ENCODE measurements around the gene TBC1D8. TPM values are rescaled to one million over a fixed set of nuclear protein-coding genes. Genes with fewer than 3 reads are reported as not detected.

The TBC1D8 gene
- polyA plus RNA-seq, 1 donor: 17.3 TPM

DNA sequence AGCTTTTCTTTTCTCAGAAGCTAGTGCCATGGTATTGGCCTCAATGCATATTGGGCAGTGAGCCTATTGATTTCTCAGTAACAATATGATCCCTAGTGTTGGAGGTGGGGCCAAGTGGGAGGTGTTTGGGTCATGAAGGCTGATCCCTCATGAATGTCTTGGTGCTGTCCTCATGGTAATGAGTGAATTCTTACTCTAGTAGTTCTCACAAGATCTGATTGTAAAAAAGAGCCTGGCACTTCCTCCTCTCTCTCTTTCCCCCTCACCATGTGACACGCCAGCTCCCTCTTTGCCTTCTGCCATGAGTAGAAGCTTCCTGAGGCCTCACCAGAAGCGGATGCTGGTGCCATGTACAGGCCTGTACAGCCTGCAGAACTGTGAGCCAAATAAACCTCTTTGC lies 12.8 kb upstream of the TBC1D8 start:
- WGBS (ENCODE audit: insufficient coverage, low lambda C conversion rate): no CpG with 5 or more reads among the region's 2 CpGs
- Histone ChIP-seq H3K36me3 (ENCODE audit: control insufficient read depth, insufficient read depth, low read length) (no peaks in the 10 kb centered on the region), H3K27ac (ENCODE audit: low read length) (no peak overlapping the region), H3K4me1 (ENCODE audit: control insufficient read depth, insufficient read depth, low read length) (no peaks in the 10 kb centered on the region), H3K4me3 (ENCODE audit: low read length) (no peak overlapping the region), H3K9me3 (ENCODE audit: control insufficient read depth, low read depth, low read length) (peaks cover 7% of the 10 kb centered on the region), H3K27me3 (ENCODE audit: control insufficient read depth, insufficient read depth, low read length) (no peaks in the 10 kb centered on the region)
- no peak for DNase-seq

DNA sequence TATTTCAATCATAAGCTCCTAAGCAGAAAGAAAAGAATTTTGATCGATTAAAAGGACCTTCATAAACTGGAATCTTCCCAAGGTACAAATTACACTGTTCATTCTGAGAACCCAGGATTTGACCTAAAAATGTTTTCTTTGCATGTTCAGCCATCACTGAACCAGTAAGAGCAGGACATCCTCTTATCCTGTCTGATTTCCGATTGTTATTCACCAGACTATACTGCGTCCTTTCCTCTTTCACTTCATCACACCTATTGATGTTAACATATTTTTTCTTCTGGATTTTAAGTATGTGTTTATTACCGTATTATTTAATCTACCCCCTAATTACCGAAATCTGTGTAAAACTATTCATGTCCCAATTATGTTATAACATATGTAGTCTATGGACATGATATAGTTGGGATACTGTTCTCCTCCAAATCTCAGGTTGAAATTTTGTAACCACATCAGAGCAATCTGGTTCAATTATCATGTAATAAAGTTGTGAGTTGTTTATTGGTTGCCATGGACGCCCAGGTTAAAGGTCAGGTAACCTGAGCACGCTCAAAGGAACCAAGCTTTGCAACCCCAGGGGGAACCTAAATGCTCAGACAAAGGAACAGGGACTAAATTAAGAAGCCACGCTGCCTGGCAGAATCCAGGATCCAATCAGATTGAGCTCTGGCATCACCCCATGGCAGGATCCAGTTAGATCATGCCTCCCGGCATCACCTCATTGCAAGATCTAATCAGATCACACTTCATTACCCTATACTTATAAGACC lies 11.6 kb upstream of the TBC1D8 start:
- Histone ChIP-seq H3K4me1 (ENCODE audit: control insufficient read depth, insufficient read depth, low read length) (no peaks in the 10 kb centered on the region), H3K36me3 (ENCODE audit: control insufficient read depth, insufficient read depth, low read length) (no peaks in the 10 kb centered on the region), H3K4me3 (ENCODE audit: low read length) (no peak overlapping the region), H3K9me3 (ENCODE audit: control insufficient read depth, low read depth, low read length) (no peaks in the 10 kb centered on the region), H3K27ac (ENCODE audit: low read length) (no peak overlapping the region), H3K27me3 (ENCODE audit: control insufficient read depth, insufficient read depth, low read length) (no peaks in the 10 kb centered on the region)
- no peak for DNase-seq
- WGBS (ENCODE audit: insufficient coverage, low lambda C conversion rate): 89% methylated on average over 3 of the region's 9 CpGs

DNA sequence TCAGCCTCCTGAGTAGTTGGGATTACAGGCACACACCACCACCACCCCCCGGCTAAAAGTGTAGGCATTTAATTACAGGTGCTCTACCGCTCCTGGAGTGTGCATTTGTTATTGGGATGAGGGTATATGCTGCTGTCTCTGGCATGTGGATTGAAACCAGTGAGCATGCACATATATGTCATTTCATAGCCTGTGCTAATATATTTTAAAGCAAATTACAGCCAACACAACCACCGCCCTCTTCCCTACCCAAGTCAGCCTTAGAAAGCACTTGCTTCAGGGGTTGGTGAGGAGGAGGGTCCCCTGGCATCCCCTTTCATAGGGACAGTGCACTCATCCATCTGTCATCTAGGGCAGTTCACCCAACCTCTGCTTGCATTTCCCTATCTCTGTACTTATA lies 10.5 kb upstream of the TBC1D8 start:
- Histone ChIP-seq H3K4me1 (ENCODE audit: control insufficient read depth, insufficient read depth, low read length) (no peaks in the 10 kb centered on the region), H3K27me3 (ENCODE audit: control insufficient read depth, insufficient read depth, low read length) (no peaks in the 10 kb centered on the region), H3K4me3 (ENCODE audit: low read length) (no peak overlapping the region), H3K36me3 (ENCODE audit: control insufficient read depth, insufficient read depth, low read length) (no peaks in the 10 kb centered on the region), H3K27ac (ENCODE audit: low read length) (no peak overlapping the region), H3K9me3 (ENCODE audit: control insufficient read depth, low read depth, low read length) (no peaks in the 10 kb centered on the region)
- no peak for DNase-seq
- no CpG with 5 or more reads among the region's 3 CpGs for WGBS (ENCODE audit: insufficient coverage, low lambda C conversion rate)

- Histone ChIP-seq H3K27me3 (ENCODE audit: control insufficient read depth, insufficient read depth, low read length) (no peaks in the 10 kb centered on the region), H3K36me3 (ENCODE audit: control insufficient read depth, insufficient read depth, low read length) (no peaks in the 10 kb centered on the region), H3K9me3 (ENCODE audit: control insufficient read depth, low read depth, low read length) (no peaks in the 10 kb centered on the region), H3K27ac (ENCODE audit: low read length) (no peak overlapping the region), H3K4me1 (ENCODE audit: control insufficient read depth, insufficient read depth, low read length) (no peaks in the 10 kb centered on the region), H3K4me3 (ENCODE audit: low read length) (no peak overlapping the region)
- no peak for DNase-seq
- no CpG with 5 or more reads among the region's 3 CpGs for WGBS (ENCODE audit: insufficient coverage, low lambda C conversion rate)
Observed at GRCh38 chr2:101160454-101160853, 9.3 kb upstream of the TBC1D8 start.

DNA sequence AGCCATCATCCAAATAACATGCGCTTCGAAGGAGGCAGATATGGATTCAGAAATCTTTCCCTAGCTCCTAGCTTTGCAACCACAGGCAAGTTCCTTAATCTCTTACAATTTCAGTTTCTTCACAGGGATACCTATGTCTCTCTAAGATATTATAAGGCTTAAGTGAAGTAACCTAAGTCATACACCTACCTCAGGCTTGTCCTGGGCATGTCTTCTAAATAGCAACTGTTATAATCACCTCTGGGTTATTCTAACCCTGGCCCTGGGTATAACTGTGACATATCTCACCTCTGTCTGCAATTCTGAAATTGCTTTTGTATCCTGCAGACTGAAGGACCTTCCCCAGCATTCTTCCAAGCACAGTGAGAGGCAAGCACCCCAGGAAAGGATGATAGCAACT lies 8.3 kb upstream of the TBC1D8 start:
- no peak overlapping the region for H3K27ac ChIP-seq (ENCODE audit: low read length)
- no peak for DNase-seq
- H3K36me3 ChIP-seq (ENCODE audit: control insufficient read depth, insufficient read depth, low read length): no peaks in the 10 kb centered on the region
- no peak overlapping the region for H3K4me3 ChIP-seq (ENCODE audit: low read length)
- WGBS (ENCODE audit: insufficient coverage, low lambda C conversion rate): no CpG with 5 or more reads among the region's 2 CpGs
- H3K9me3 ChIP-seq (ENCODE audit: control insufficient read depth, low read depth, low read length): no peaks in the 10 kb centered on the region
- H3K27me3 ChIP-seq (ENCODE audit: control insufficient read depth, insufficient read depth, low read length): no peaks in the 10 kb centered on the region
- no peaks in the 10 kb centered on the region for H3K4me1 ChIP-seq (ENCODE audit: control insufficient read depth, insufficient read depth, low read length)

GRCh38 chr2:101157272-101157671 lies 6.1 kb upstream of the TBC1D8 start:
- Histone ChIP-seq H3K9me3 (ENCODE audit: control insufficient read depth, low read depth, low read length) (no peaks in the 10 kb centered on the region), H3K4me1 (ENCODE audit: control insufficient read depth, insufficient read depth, low read length) (peaks cover 5% of the 10 kb centered on the region), H3K27ac (ENCODE audit: low read length) (no peak overlapping the region), H3K27me3 (ENCODE audit: control insufficient read depth, insufficient read depth, low read length) (no peaks in the 10 kb centered on the region), H3K4me3 (ENCODE audit: low read length) (no peak overlapping the region), H3K36me3 (ENCODE audit: control insufficient read depth, insufficient read depth, low read length) (no peaks in the 10 kb centered on the region)
- WGBS (ENCODE audit: insufficient coverage, low lambda C conversion rate): no CpG with 5 or more reads among the region's 6 CpGs
- no peak for DNase-seq

GRCh38 chr2:101153787-101154186 lies 2.6 kb upstream of the TBC1D8 start:
- no peaks in the 10 kb centered on the region for H3K36me3 ChIP-seq (ENCODE audit: control insufficient read depth, insufficient read depth, low read length)
- H3K27ac ChIP-seq (ENCODE audit: low read length): no peak overlapping the region
- no peak for DNase-seq
- WGBS (ENCODE audit: insufficient coverage, low lambda C conversion rate): no CpG with 5 or more reads among the region's 7 CpGs
- peaks cover 13% of the 10 kb centered on the region for H3K4me1 ChIP-seq (ENCODE audit: control insufficient read depth, insufficient read depth, low read length)
- no peaks in the 10 kb centered on the region for H3K9me3 ChIP-seq (ENCODE audit: control insufficient read depth, low read depth, low read length)
- no peak overlapping the region for H3K4me3 ChIP-seq (ENCODE audit: low read length)
- peaks cover 2% of the 10 kb centered on the region for H3K27me3 ChIP-seq (ENCODE audit: control insufficient read depth, insufficient read depth, low read length)

DNA sequence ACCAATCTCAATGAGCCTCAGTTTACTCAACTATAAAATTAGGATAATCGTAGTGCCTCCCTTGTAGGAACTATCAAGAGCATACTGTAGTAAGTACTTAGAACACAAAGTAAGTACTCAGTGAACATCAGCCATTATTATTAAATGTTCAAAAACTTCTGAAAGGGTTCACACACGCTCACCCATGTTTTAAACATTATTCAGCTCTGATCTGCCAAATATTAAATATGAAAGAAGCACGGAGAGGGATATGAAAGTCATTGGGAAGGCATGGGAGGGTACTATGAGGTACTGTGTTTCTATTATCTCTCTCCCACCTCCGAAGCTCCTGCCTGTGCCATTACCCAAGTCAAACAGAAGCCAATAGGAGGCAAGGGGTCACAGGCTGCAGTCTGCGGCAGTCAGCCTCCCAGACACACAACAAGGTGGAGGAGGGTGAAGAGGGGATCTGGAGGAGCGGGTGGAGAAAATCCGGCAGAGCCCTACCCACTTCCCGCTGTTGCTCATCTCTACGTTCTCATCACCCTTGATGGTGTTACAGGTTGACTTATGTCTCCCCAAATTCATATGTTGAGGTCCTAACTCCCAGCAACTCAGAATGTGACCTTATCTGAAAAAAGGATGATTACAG lies 2.0 kb upstream of the TBC1D8 start:
- H3K4me1 ChIP-seq (ENCODE audit: control insufficient read depth, insufficient read depth, low read length): peaks cover 13% of the 10 kb centered on the region
- no CpG with 5 or more reads among the region's 9 CpGs for WGBS (ENCODE audit: insufficient coverage, low lambda C conversion rate)
- no peak for DNase-seq
- H3K27ac ChIP-seq (ENCODE audit: low read length): no peak overlapping the region
- H3K36me3 ChIP-seq (ENCODE audit: control insufficient read depth, insufficient read depth, low read length): no peaks in the 10 kb centered on the region
- peaks cover 2% of the 10 kb centered on the region for H3K27me3 ChIP-seq (ENCODE audit: control insufficient read depth, insufficient read depth, low read length)
- H3K4me3 ChIP-seq (ENCODE audit: low read length): no peak overlapping the region
- H3K9me3 ChIP-seq (ENCODE audit: control insufficient read depth, low read depth, low read length): no peaks in the 10 kb centered on the region

DNA sequence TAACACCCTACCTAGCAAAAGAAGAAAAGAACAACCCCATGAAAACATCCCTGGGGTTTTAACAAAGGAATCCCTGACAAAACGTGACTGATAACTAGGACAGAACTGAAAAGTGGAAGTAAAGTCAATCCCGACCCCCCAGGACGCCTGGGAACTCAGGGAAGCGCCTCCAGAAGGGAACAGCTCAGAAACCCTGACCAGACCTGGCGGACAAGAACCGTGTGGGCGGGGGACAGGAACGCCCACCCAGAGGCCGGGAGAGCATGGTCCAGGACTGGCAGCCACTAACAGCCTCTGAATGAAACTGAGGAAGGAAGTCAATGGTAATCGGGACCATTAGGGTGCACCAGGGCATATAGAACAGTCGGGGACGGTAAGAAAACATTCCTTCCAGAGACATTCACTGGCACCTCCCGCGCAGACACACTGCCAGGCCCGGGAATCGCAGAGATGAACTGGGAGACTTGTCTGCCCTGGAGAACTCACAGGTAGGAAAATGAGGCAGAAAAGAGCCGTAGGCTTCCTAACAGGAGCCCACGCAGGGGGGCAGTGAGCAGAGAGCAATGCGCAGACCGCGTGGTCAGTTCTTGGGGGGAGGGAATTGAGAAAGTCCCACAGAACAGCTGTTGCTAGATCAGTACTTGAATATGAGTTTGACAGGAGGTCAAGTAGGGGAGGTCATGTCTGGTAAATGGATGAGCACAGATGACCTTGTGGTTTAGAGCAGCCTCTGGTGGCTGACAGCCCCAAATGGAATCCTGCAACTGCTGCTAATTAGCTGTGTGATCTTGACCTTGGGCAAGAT lies 1.3 kb upstream of the TBC1D8 start:
- peak overlapping the region; percentile 4 for H3K27ac ChIP-seq (ENCODE audit: low read length)
- no peaks in the 10 kb centered on the region for H3K36me3 ChIP-seq (ENCODE audit: control insufficient read depth, insufficient read depth, low read length)
- peak overlapping the region; percentile 53 for H3K4me3 ChIP-seq (ENCODE audit: low read length)
- peaks cover 13% of the 10 kb centered on the region for H3K4me1 ChIP-seq (ENCODE audit: control insufficient read depth, insufficient read depth, low read length)
- H3K9me3 ChIP-seq (ENCODE audit: control insufficient read depth, low read depth, low read length): no peaks in the 10 kb centered on the region
- DNase-seq: peak; percentile 55 to 69
- peaks cover 2% of the 10 kb centered on the region for H3K27me3 ChIP-seq (ENCODE audit: control insufficient read depth, insufficient read depth, low read length)
- WGBS (ENCODE audit: insufficient coverage, low lambda C conversion rate): 20% methylated on average over 1 of the region's 21 CpGs

DNA sequence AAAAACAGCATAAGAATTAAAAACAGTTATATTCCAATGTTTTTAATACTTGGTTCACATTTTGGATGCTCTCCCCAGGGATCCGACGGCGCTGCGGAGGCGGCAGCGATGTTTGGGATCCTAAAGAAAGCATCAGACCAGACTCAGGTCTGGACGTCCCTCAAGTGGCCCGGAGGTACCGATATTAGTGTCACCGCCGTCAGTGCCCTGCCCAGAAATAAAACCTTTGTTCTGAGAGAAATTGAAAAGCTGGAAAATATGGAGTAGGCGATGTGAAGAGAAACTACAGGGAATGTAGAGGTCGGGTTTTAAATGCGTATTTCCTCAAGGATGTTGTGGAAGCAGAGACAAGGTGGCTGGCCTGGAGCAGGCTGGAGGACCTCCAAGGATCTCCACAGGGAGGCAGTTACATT lies 683 bp upstream of the TBC1D8 start:
- Histone ChIP-seq H3K27me3 (ENCODE audit: control insufficient read depth, insufficient read depth, low read length) (peaks cover 2% of the 10 kb centered on the region), H3K36me3 (ENCODE audit: control insufficient read depth, insufficient read depth, low read length) (no peaks in the 10 kb centered on the region), H3K4me3 (ENCODE audit: low read length) (peak overlapping the region; percentile 53), H3K27ac (ENCODE audit: low read length) (peak overlapping the region; percentile 34), H3K4me1 (ENCODE audit: control insufficient read depth, insufficient read depth, low read length) (peaks cover 13% of the 10 kb centered on the region), H3K9me3 (ENCODE audit: control insufficient read depth, low read depth, low read length) (no peaks in the 10 kb centered on the region)
- WGBS (ENCODE audit: insufficient coverage, low lambda C conversion rate): 24% methylated on average over 2 of the region's 14 CpGs
- no peak for DNase-seq
